ENCODE results near the gene DOK6.

The DOK6 gene

GRCh38 chr18:69757733-69758132 lies 357.0 kb downstream of the DOK6 start:
- DNase-seq: no peak

- no peak for DNase-seq
These were observed 357.8 kb downstream of the DOK6 start for GRCh38 chr18:69758458-69758857.

GRCh38 chr18:69759046-69759445 lies 358.4 kb downstream of the DOK6 start:
- no peak for DNase-seq

- no peak for DNase-seq
These were observed 362.3 kb downstream of the DOK6 start for GRCh38 chr18:69763002-69763401.

- DNase-seq: no peak
These were observed 363.1 kb downstream of the DOK6 start for GRCh38 chr18:69763821-69764220.

- no peak for DNase-seq
These were observed 369.6 kb downstream of the DOK6 start for GRCh38 chr18:69770238-69770637.

- no peak for DNase-seq
These were observed 374.1 kb downstream of the DOK6 start for GRCh38 chr18:69774831-69775230.

GRCh38 chr18:69777248-69777647 lies 376.6 kb downstream of the DOK6 start:
- DNase-seq: no peak

- no peak for DNase-seq
These were observed 378.0 kb downstream of the DOK6 start for GRCh38 chr18:69778680-69779079.

- no peak for DNase-seq
These were observed 380.2 kb downstream of the DOK6 start for GRCh38 chr18:69780851-69781250.

- DNase-seq: no peak
These were observed 384.1 kb downstream of the DOK6 start for GRCh38 chr18:69784815-69785214.

- no peak for DNase-seq
These were observed 384.8 kb downstream of the DOK6 start for GRCh38 chr18:69785466-69785865.

- DNase-seq: no peak
These were observed 385.7 kb downstream of the DOK6 start for GRCh38 chr18:69786427-69786826.

- DNase-seq: no peak
These were observed 387.3 kb downstream of the DOK6 start for GRCh38 chr18:69787825-69788547.

GRCh38 chr18:69789794-69790193 lies 389.1 kb downstream of the DOK6 start:
- DNase-seq: no peak

GRCh38 chr18:69790649-69791048 lies 390.0 kb downstream of the DOK6 start:
- DNase-seq: no peak

GRCh38 chr18:69795791-69796190 lies 395.1 kb downstream of the DOK6 start:
- DNase-seq: no peak

GRCh38 chr18:69804776-69805501 lies 404.3 kb downstream of the DOK6 start:
- no peak for DNase-seq

- DNase-seq: no peak
These were observed 407.7 kb downstream of the DOK6 start for GRCh38 chr18:69808399-69808798.

GRCh38 chr18:69813559-69813958 lies 412.9 kb downstream of the DOK6 start:
- no peak for DNase-seq

- no peak for DNase-seq
These were observed 414.2 kb downstream of the DOK6 start for GRCh38 chr18:69814861-69815385.

- no peak for DNase-seq
These were observed 416.8 kb downstream of the DOK6 start for GRCh38 chr18:69817335-69817940.

- DNase-seq: no peak
These were observed 418.8 kb downstream of the DOK6 start for GRCh38 chr18:69819460-69819859.

- no peak for DNase-seq
These were observed 419.9 kb downstream of the DOK6 start for GRCh38 chr18:69820538-69820937.
